Measurements from ENCODE around the gene ADAM10. TPM values are rescaled to one million over a fixed set of nuclear protein-coding genes. Genes with fewer than 3 reads are reported as not detected.
A peak's percentile ranks its signal among the peaks of the same experiment; 100 is the strongest.

ADAM10 gene
- total RNA-seq, 1 experiment from 2014 or later = 239 TPM

DNA sequence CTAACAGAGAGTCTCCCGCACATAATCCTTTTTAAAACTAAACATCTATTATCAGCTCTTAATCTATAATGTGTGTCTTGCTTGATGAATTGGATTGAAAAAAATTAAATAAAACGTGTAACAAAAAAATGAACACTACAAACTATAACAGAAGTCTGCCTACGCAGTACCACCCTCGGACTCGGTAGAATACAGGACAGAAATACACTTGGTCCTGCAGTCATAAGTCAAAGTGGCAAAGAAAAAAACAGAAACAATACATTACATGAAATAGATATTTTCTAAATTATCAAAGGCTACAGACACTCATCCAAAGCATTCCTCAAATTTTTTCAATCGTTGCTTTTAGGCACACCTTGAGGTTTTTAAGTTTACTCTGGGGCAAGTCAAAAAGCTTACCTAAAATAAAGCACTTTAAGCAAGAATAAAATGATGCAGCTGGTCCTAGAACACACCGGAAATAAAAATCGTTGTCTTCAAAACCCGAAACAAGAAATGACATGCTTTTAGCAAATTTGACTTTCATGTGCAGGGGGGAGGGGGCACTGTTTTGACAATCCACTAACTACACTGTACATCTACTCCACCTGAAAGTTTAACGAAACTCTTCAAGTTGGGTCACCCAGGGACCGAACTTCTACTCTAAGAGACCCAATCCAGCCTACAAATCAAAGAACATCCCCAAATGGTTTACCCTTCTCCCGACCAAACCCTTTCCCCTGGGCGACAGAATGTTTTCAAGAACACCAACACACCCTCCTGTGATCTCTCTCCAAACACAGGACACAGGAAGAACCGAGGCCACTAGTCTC lies 1.3 kb downstream of the ADAM10 start:
- Histone ChIP-seq H3K36me3 (ENCODE audit: low read depth) (no peaks in the 10 kb centered on the region), H3F3A (ENCODE audit: insufficient read depth, low read depth) (peaks cover 6% of the 10 kb centered on the region), H3K79me2 (ENCODE audit: low read depth) (peaks cover 59% of the 10 kb centered on the region), H4K20me1 (ENCODE audit: insufficient read depth) (peaks cover 7% of the 10 kb centered on the region), H3K4me2 (peak overlapping the region; percentile 93), H3K27me3 (ENCODE audit: insufficient read depth, low read depth) (no peaks in the 10 kb centered on the region), H2AFZ (peak overlapping the region; percentile 27; the same call in 1 of the 2 replicates), H3K9me3 (ENCODE audit: insufficient read depth, low read depth) (no peaks in the 10 kb centered on the region), H3K9me2 (ENCODE audit: insufficient read depth) (no peaks in the 10 kb centered on the region), H3K4me3 (peak overlapping the region; percentile 97), H3K27ac (peak overlapping the region; percentile 79), H3K4me1 (replicated peaks; ENCODE audit: insufficient read depth) (peaks cover 20% of the 10 kb centered on the region)
- intact Hi-C loops (cut with micrococcal nuclease; ENCODE audit: unreplicated experiment) = loop anchor here (2.0 to 5.0 kb wide), 3 partner anchors 276 to 521 kb away; no protein-coding TSS in a partner anchor
- ChIA-PET CTCF (no interaction called here), POLR2A (ENCODE audit: unreplicated experiment) (interaction anchor here (0.6 to 3.8 kb wide), 3 partner anchors 16 to 1348 kb away, joined by 4 to 33 read pairs (median 4); partner anchors contain the start of gene MINDY2)
- TF ChIP-seq, protein P1, sequence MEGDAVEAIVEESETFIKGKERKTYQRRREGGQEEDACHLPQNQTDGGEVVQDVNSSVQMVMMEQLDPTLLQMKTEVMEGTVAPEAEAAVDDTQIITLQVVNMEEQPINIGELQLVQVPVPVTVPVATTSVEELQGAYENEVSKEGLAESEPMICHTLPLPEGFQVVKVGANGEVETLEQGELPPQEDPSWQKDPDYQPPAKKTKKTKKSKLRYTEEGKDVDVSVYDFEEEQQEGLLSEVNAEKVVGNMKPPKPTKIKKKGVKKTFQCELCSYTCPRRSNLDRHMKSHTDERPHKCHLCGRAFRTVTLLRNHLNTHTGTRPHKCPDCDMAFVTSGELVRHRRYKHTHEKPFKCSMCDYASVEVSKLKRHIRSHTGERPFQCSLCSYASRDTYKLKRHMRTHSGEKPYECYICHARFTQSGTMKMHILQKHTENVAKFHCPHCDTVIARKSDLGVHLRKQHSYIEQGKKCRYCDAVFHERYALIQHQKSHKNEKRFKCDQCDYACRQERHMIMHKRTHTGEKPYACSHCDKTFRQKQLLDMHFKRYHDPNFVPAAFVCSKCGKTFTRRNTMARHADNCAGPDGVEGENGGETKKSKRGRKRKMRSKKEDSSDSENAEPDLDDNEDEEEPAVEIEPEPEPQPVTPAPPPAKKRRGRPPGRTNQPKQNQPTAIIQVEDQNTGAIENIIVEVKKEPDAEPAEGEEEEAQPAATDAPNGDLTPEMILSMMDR (conservative IDR thresholded peaks at IDR 0.05) = no peak
- no peak for TF ChIP-seq EZH2 (IDR thresholded peaks at IDR 0.05; ENCODE audit: low read depth)
- TSS peak; percentile 35 for BruUV-seq (replicated peaks)
- no peak for DNase-seq

DNA sequence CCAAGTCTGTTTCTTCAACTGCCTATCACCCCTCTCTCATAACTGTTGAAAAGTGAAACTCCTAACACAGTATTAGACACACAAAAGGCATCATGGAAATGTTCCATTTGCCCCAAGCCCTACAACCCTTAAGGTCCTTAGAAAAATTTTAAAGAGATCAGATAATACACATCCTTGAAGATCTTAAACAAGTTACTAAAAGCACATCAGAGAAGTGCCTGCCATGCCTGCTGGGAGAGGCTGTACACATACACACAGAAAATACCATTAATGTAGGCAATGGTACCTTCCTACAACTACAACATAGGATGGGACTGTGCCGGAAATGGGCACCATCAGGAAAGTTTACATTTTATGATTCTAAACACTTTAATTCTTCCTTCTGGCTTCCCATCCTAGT lies 3.3 kb downstream of the ADAM10 start:
- CTCF ChIA-PET = no interaction called here
- Histone ChIP-seq H3K4me1 (replicated peaks; ENCODE audit: insufficient read depth) (peaks cover 20% of the 10 kb centered on the region), H3K27me3 (ENCODE audit: insufficient read depth, low read depth) (no peaks in the 10 kb centered on the region), H3K4me2 (peak overlapping the region; percentile 93), H3K27ac (no peak overlapping the region), H4K20me1 (ENCODE audit: insufficient read depth) (peaks cover 7% of the 10 kb centered on the region), H3K79me2 (ENCODE audit: low read depth) (peaks cover 79% of the 10 kb centered on the region), H2AFZ (no peak overlapping the region), H3K9me2 (ENCODE audit: insufficient read depth) (no peaks in the 10 kb centered on the region), H3K4me3 (peak overlapping the region; percentile 97; the same call in 1 of the 2 replicates), H3F3A (ENCODE audit: insufficient read depth, low read depth) (peaks cover 6% of the 10 kb centered on the region), H3K36me3 (ENCODE audit: low read depth) (no peaks in the 10 kb centered on the region), H3K9me3 (ENCODE audit: insufficient read depth, low read depth) (no peaks in the 10 kb centered on the region)
- POLR2A ChIA-PET (ENCODE audit: unreplicated experiment) = interaction anchor here (0.6 to 0.7 kb wide), 3 partner anchors 13 to 182 kb away, joined by 3 to 6 read pairs (median 6); no protein-coding TSS in a partner anchor
- TF ChIP-seq, protein P1 (conservative IDR thresholded peaks at IDR 0.05) = no peak
- TF ChIP-seq EZH2 (IDR thresholded peaks at IDR 0.05; ENCODE audit: low read depth) = no peak
- intact Hi-C loops (cut with micrococcal nuclease; ENCODE audit: unreplicated experiment) = loop anchor here (5.0 kb wide), 2 partner anchors 274 to 519 kb away; no protein-coding TSS in a partner anchor
- no peak for DNase-seq
- no TSS peak for BruUV-seq (replicated peaks)

DNA sequence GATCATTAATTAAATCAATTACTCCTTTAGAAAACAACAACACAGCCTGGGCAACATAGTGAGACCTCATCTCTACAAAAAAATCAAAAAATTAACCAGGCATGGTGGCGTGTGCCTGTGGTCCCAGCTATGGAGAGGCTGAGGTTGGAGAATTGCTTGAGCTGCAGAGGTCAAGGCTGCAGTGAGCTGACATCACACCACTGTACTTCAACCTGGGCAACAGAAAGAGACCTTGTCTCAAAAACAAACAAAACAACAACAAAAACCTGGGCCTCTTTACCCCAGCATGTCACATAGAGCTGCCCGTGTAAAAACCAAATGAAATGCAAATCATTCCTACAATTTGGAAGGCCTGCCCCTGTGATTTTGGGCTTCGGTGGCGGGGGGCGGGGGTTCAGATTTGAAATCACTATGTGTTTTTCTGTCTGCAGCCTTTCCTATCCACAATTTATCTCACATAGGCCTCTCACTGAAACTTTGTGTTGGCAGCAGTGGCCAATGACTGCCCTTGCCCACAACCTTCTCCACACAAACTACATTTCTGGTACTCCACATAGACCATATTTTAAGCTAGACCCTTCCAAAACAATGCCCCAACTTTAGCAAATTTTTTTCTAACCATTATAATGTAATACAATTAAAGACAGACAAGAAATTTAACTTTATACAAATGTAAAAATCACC lies 6.5 kb downstream of the ADAM10 start:
- peaks cover 13% of the 10 kb centered on the region for H4K20me1 ChIP-seq (ENCODE audit: insufficient read depth)
- no peak overlapping the region for H3K27ac ChIP-seq
- H3K4me3 ChIP-seq = no peak overlapping the region
- no peaks in the 10 kb centered on the region for H3K27me3 ChIP-seq (ENCODE audit: insufficient read depth, low read depth)
- intact Hi-C loops (cut with micrococcal nuclease; ENCODE audit: unreplicated experiment) = no loop called here
- DNase-seq = no peak
- ChIA-PET POLR2A (ENCODE audit: unreplicated experiment) (no interaction called here), CTCF (no interaction called here)
- TF ChIP-seq, protein P1 (conservative IDR thresholded peaks at IDR 0.05) = no peak
- no peak for TF ChIP-seq EZH2 (IDR thresholded peaks at IDR 0.05; ENCODE audit: low read depth)
- no peak overlapping the region for H3K4me2 ChIP-seq
- H3K9me3 ChIP-seq (ENCODE audit: insufficient read depth, low read depth) = no peaks in the 10 kb centered on the region
- H3K79me2 ChIP-seq (ENCODE audit: low read depth) = peaks cover 98% of the 10 kb centered on the region
- no TSS peak for BruUV-seq (replicated peaks)
- H3F3A ChIP-seq (ENCODE audit: insufficient read depth, low read depth) = no peaks in the 10 kb centered on the region; the same call in 1 of the 2 replicates
- H3K36me3 ChIP-seq (ENCODE audit: low read depth) = no peaks in the 10 kb centered on the region
- H3K4me1 ChIP-seq (replicated peaks; ENCODE audit: insufficient read depth) = peaks cover 30% of the 10 kb centered on the region
- H3K9me2 ChIP-seq (ENCODE audit: insufficient read depth) = no peaks in the 10 kb centered on the region
- no peak overlapping the region for H2AFZ ChIP-seq

Data from PC-9 (cell line).